Fibroblast of skin of abdomen (primary cell): ENCODE data around the gene ENTPD1.
"Not testable (repeated sequence)": the region's sequence is repeated elsewhere in the genome, so short reads cannot be mapped to it uniquely, and the experiment has no call there.

Experiments used
- DNase-seq: peaks from one replicate; pipeline ENCODE4 v3.0.0-alpha.2; 2013

ENTPD1 gene

GRCh38 chr10:95796504-95796903 is 40.5 kb downstream of the ENTPD1 start:
- DNase-seq = no peak

- DNase-seq = no peak
Observed at GRCh38 chr10:95798096-95798855, 42.3 kb downstream of the ENTPD1 start.

- DNase-seq = not testable (repeated sequence)
Observed at GRCh38 chr10:95800286-95800685, 44.3 kb downstream of the ENTPD1 start.

GRCh38 chr10:95806687-95807380 is 50.9 kb downstream of the ENTPD1 start:
- not testable (repeated sequence) for DNase-seq

- not testable (repeated sequence) for DNase-seq
Observed at GRCh38 chr10:95808705-95809308, 52.8 kb downstream of the ENTPD1 start.

GRCh38 chr10:95809370-95810197 is 53.6 kb downstream of the ENTPD1 start:
- DNase-seq = no peak

- DNase-seq = no peak
Observed at GRCh38 chr10:95810198-95810976, 54.4 kb downstream of the ENTPD1 start.

- no peak for DNase-seq
Observed at GRCh38 chr10:95813054-95813685, 57.2 kb downstream of the ENTPD1 start.

- DNase-seq = peak; percentile 69
Observed at GRCh38 chr10:95814011-95814727, 58.2 kb downstream of the ENTPD1 start.

GRCh38 chr10:95815133-95815532 is 59.2 kb downstream of the ENTPD1 start:
- DNase-seq = no peak

- DNase-seq = no peak
Observed at GRCh38 chr10:95815701-95816240, 59.8 kb downstream of the ENTPD1 start.

- DNase-seq = no peak
Observed at GRCh38 chr10:95818010-95818409, 62.0 kb downstream of the ENTPD1 start.

- peak; percentile 34 for DNase-seq
Observed at GRCh38 chr10:95818668-95819067, 62.7 kb downstream of the ENTPD1 start.

- no peak for DNase-seq
Observed at GRCh38 chr10:95819620-95820329, 63.8 kb downstream of the ENTPD1 start.

- no peak for DNase-seq
Observed at GRCh38 chr10:95820363-95820762, 64.4 kb downstream of the ENTPD1 start.

- no peak for DNase-seq
Observed at GRCh38 chr10:95821720-95822119, 65.8 kb downstream of the ENTPD1 start.

- no peak for DNase-seq
Observed at GRCh38 chr10:95830044-95830443, 74.1 kb downstream of the ENTPD1 start.

- no peak for DNase-seq
Observed at GRCh38 chr10:95831076-95831475, 75.1 kb downstream of the ENTPD1 start.

- no peak for DNase-seq
Observed at GRCh38 chr10:95831515-95831914, 75.6 kb downstream of the ENTPD1 start.
